WERI-Rb-1 (cell line): ENCODE results near the gene REC8.
"Not testable (repeated sequence)": the region's sequence is repeated elsewhere in the genome, so short reads cannot be mapped to it uniquely, and the experiment has no call there.

Source experiments
- DNase-seq: peaks from one replicate; pipeline ENCODE4 v3.0.0-alpha.2; 2020
- H3K27ac ChIP-seq: fragments of 250-450 bp; sonication (Bioruptor Pico); 2 replicates; pipeline ENCODE4 v1.5.1; 2020; ENCODE audit warnings: mild to moderate bottlenecking, moderate library complexity
- H3K27me3 ChIP-seq: fragments of 250-450 bp; sonication (Bioruptor Pico); 2 replicates; pipeline ENCODE4 v1.5.1; 2021; ENCODE audit warnings: mild to moderate bottlenecking, low read depth, moderate library complexity; ENCODE audit not compliant: insufficient read depth, severe bottlenecking
- H3K36me3 ChIP-seq: fragments of 250-450 bp; sonication (Bioruptor Pico); 2 replicates; pipeline ENCODE4 v1.5.1; 2020; ENCODE audit warnings: mild to moderate bottlenecking, moderate library complexity
- H3K4me3 ChIP-seq: 2 replicates; pipeline ENCODE4 v1.5.1; 2011; ENCODE audit warnings: low read depth, mild to moderate bottlenecking, control low read depth, low read length
- H3K9me3 ChIP-seq: fragments of 250-450 bp; sonication (Bioruptor Pico); 2 replicates; pipeline ENCODE4 v1.5.1; 2021; ENCODE audit warnings: mild to moderate bottlenecking, moderate library complexity; ENCODE audit not compliant: severe bottlenecking
- TF ChIP-seq, protein P1 (sequence below): IDR thresholded peaks from 2 replicates; pipeline ENCODE4 v1.5.1; 2011; ENCODE audit warnings: low read depth, mild to moderate bottlenecking, control low read depth, inconsistent platforms, low read length

REC8 gene

DNA sequence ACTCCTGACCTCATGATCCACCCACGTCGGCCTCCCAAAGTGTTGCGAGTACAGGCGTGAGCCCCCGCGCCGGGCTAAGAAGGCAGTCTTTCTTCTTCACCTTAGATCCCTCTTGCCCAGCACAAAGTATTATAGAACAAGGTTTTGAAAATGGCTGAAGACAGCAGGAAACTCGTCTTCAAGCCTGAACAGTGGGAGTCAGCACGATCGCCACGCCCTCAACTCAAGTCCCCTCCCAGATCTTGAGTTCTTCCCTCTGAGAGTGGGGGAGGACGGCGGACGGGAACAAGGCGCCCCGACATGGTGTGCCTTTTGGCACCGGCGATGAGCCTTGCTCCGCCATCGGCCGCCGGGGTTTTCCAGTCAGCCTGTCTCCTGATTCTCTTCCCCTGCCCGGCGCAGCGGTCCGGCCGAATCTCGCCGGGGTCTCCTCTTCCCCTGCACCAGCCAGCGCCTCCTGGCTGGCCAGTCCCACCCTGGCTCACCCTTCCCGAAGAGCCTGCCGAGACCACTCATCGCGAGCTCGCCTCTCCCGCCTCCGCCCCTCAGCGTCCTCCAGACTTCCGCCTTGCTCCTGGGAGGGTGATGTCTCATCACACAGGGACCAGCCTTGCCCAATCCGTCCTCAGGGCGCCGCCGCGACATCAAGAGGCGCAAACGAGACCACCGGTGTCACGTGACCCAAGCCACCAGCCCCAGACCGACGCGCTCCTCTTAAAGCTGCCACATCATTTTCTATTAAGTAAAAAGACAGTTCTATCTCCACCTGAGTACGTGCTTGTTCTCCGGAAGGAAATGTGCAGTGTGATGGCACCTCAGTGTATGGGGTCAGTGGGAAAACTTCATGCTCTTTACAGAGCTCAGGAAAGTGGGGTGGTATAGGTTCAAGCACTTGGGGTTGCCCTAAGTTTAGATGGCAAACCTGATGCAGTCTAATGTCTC, 41.3 kb downstream of the REC8 start, which contains the start of gene CHMP4A:
CHMP4A (minus strand) TSS at position 565 of the 942 bp plus-strand sequence; CDS start at position 516, 49 bp downstream.
- Histone ChIP-seq H3K4me3 (peak within 1 kb of the TSS; percentile 83), H3K27me3 (no peaks in the 10 kb centered on the region), H3K36me3 (peaks cover 20% of the 10 kb centered on the region), H3K9me3 (no peaks in the 10 kb centered on the region), H3K27ac (peak within 1 kb of the TSS; percentile 92)
- TF ChIP-seq, protein P1, sequence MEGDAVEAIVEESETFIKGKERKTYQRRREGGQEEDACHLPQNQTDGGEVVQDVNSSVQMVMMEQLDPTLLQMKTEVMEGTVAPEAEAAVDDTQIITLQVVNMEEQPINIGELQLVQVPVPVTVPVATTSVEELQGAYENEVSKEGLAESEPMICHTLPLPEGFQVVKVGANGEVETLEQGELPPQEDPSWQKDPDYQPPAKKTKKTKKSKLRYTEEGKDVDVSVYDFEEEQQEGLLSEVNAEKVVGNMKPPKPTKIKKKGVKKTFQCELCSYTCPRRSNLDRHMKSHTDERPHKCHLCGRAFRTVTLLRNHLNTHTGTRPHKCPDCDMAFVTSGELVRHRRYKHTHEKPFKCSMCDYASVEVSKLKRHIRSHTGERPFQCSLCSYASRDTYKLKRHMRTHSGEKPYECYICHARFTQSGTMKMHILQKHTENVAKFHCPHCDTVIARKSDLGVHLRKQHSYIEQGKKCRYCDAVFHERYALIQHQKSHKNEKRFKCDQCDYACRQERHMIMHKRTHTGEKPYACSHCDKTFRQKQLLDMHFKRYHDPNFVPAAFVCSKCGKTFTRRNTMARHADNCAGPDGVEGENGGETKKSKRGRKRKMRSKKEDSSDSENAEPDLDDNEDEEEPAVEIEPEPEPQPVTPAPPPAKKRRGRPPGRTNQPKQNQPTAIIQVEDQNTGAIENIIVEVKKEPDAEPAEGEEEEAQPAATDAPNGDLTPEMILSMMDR, result 0 out of 2 replicates have a peak, but pooled peaks have one; percentile 24
- peak; percentile 98 for DNase-seq

DNA sequence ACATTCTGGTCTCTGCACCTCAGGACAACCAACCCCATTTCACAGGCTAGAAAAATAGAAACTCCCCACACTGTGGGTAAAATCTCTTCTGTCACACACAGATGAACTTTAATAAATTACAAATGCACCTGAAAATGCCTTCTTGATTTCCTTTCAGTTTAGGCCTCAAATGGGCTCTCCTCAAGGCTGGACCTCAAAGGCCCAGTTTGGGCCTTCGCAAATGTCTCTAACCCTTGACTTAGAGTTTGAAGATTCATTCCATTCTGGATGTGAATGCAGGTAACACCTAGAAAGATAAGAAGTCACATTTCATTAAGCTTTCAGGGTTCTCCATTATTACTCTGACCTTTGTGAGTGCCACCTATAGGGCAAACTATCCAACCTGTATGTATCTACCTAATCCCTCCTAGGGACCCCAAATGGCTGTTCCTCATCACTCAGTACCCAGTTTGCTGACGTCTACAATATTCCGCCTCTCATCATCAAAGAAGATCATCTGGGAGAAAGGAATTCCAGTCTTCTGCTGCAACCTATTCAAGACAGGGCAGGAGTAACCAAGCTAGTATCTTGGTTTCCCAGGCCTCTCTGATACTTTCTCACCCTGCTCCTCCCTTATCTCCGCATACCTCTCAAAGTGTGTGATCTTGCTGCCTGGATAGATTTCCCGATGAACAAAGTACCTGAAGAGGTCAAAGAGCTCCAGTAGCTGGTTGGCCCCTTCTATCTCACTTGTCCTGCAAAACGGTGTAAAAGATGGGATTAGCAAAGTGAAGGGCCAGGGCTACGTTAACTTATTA, 42.2 kb downstream of the REC8 start:
- no peaks in the 10 kb centered on the region for H3K9me3 ChIP-seq
- H3K36me3 ChIP-seq, result peaks cover 18% of the 10 kb centered on the region
- H3K27me3 ChIP-seq, result no peaks in the 10 kb centered on the region
- TF ChIP-seq, protein P1, result no peak
- peak overlapping the region; percentile 92 for H3K27ac ChIP-seq
- no peak for DNase-seq
- peak overlapping the region; percentile 83 for H3K4me3 ChIP-seq

DNA sequence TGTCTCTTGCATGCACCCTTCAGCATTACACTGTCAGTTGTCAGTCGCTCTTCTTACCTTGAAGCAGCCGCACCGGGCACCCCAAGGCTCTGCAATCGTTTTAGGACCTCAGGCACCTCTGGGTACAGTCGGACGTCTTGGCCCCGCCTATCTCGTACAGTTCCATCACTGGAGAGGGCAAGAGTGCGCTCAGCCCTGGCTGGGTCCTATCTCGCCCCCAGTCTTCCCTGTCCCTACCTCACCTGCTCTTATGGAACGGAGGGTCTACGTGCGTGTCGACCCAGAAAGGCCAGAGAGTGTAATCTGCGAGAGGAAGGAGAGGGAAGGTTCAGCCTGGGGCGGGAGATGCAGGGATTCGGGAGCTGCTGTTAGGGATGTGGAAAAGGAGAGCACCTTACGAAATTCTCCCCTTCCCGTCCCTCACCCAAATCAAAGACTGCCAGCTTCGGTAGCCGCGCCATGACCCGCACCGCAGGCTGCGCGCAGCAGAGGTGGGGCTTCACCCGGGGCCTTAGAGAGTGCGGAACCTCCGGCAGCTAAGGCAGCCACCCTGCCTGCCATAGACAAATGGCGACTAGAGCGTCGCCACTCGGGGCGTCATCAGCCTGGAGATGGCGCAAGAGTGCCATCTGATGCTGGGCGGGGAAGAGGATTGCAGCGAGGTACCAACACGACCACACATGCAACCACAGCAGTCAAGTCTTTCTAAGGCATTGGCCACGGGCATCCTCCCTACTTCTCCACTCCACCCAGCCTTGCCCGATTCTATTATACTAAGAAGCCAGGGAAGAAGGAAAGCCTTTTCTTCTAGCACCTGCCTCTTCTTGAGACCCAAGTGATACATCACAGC, 43.8 kb downstream of the REC8 start, which contains the start of gene MDP1:
MDP1 (minus strand) TSS at position 572 of the 850 bp plus-strand sequence; CDS start at position 461, 111 bp downstream.
- Histone ChIP-seq H3K4me3 (peak within 1 kb of the TSS; percentile 91), H3K36me3 (peaks cover 2% of the 10 kb centered on the region; the same call in 1 of the 2 replicates), H3K27me3 (no peaks in the 10 kb centered on the region), H3K27ac (peak within 1 kb of the TSS; percentile 81), H3K9me3 (no peaks in the 10 kb centered on the region)
- DNase-seq, result peak; percentile 85
- TF ChIP-seq, protein P1, result peak; percentile 89

DNA sequence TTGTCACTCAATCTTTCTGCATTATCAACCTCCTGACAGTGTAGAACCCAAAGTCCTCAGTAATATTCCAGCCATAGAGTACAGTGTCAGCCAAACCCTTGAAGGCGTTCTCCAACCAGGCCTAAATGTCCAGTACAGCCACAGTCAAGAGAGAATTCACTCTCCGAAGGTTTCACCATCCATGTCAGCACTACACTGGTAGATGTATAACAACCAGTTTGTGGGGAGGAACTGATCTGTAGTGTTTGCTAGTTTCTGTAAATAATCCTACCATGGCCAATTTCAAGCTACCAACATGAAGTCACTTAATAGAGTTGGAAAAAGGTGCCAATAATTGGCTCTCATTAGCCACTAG, 44.4 kb downstream of the REC8 start:
- Histone ChIP-seq H3K4me3 (no peak overlapping the region), H3K9me3 (no peaks in the 10 kb centered on the region), H3K27me3 (no peaks in the 10 kb centered on the region), H3K27ac (no peak overlapping the region), H3K36me3 (no peaks in the 10 kb centered on the region; the same call in 1 of the 2 replicates)
- no peak for DNase-seq
- TF ChIP-seq, protein P1, result no peak

DNA sequence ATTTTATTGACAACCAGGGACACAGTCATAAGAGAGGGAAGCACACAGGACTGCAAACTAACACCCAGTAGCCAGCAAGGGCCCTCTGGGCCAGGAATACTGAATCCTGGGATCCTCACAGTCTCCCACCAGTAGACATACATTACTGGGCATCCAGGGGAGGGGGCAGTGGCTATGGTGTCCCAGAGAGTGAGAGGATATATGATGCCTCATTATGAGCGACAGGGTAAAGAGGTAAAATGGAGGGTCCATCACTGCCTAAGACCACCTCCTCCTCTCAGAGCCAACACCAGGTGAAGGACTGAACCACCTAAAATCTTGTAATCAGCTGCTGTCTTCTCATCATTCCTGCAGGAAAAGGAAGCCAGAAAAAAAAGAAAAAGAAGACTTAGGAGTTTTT, 45.0 kb downstream of the REC8 start:
- H3K36me3 ChIP-seq, H3K9me3 ChIP-seq, DNase-seq, H3K4me3 ChIP-seq, H3K27me3 ChIP-seq, H3K27ac ChIP-seq: not testable (repeated sequence)
